ENCODE measurements around the gene TSR2.

Gene TSR2

GRCh38 chrX:54439960-54440871, at the start of gene TSR2:
TSR2 (plus strand) TSS chrX:54440404; CDS start chrX:54440422, 18 bp downstream.
- Histone ChIP-seq H3K27me3 (ENCODE audit: control insufficient read depth in 1 of 2, insufficient read depth in 2 of 2, low read length in 2 of 2) (no peaks in the 10 kb centered on the region), H3K9me3 (ENCODE audit: control insufficient read depth in 1 of 2, low read length in 2 of 2) (no peaks in the 10 kb centered on the region), H3K36me3 (ENCODE audit: control insufficient read depth in 1 of 2, insufficient read depth in 2 of 2, low read length in 2 of 2) (peaks cover 3 to 16% of the 10 kb centered on the region in 2 donors), H3K9ac (ENCODE audit: low read depth in 1 of 2, low read length in 2 of 2) (peak within 1 kb of the TSS; percentile 78 to 84), H3K4me3 (ENCODE audit: low read depth in 1 of 2, low read length in 2 of 2) (peak within 1 kb of the TSS; percentile 88 to 93), H3K4me1 (ENCODE audit: control insufficient read depth in 1 of 2, insufficient read depth in 2 of 2, low read length in 2 of 2) (peaks cover 10 to 15% of the 10 kb centered on the region in 2 donors), H3K27ac (ENCODE audit: low read depth, low read length) (peak within 1 kb of the TSS; percentile 20)

- Histone ChIP-seq H3K4me1 (ENCODE audit: control insufficient read depth in 1 of 2, insufficient read depth in 2 of 2, low read length in 2 of 2) (no peaks in the 10 kb centered on the region), H3K27ac (ENCODE audit: low read depth, low read length) (no peak overlapping the region), H3K27me3 (ENCODE audit: control insufficient read depth in 1 of 2, insufficient read depth in 2 of 2, low read length in 2 of 2) (no peaks in the 10 kb centered on the region), H3K9me3 (ENCODE audit: control insufficient read depth in 1 of 2, low read length in 2 of 2) (no peaks in the 10 kb centered on the region), H3K9ac (ENCODE audit: low read depth in 1 of 2, low read length in 2 of 2) (no peak overlapping the region), H3K4me3 (ENCODE audit: low read depth in 1 of 2, low read length in 2 of 2) (no peak overlapping the region), H3K36me3 (ENCODE audit: control insufficient read depth in 1 of 2, insufficient read depth in 2 of 2, low read length in 2 of 2) (no peaks in the 10 kb centered on the region)
Measured at GRCh38 chrX:54397113-54397512, 43.1 kb upstream of the TSR2 start.

GRCh38 chrX:54407266-54407665, 32.9 kb upstream of the TSR2 start:
- Histone ChIP-seq H3K4me1 (ENCODE audit: control insufficient read depth in 1 of 2, insufficient read depth in 2 of 2, low read length in 2 of 2) (no peaks in the 10 kb centered on the region), H3K9ac (ENCODE audit: low read depth in 1 of 2, low read length in 2 of 2) (no peak overlapping the region), H3K9me3 (ENCODE audit: control insufficient read depth in 1 of 2, low read length in 2 of 2) (no peaks in the 10 kb centered on the region), H3K4me3 (ENCODE audit: low read depth in 1 of 2, low read length in 2 of 2) (no peak overlapping the region), H3K27me3 (ENCODE audit: control insufficient read depth in 1 of 2, insufficient read depth in 2 of 2, low read length in 2 of 2) (no peaks in the 10 kb centered on the region), H3K27ac (ENCODE audit: low read depth, low read length) (no peak overlapping the region), H3K36me3 (ENCODE audit: control insufficient read depth in 1 of 2, insufficient read depth in 2 of 2, low read length in 2 of 2) (no peaks in the 10 kb centered on the region)

GRCh38 chrX:54411732-54412131, 28.5 kb upstream of the TSR2 start:
- Histone ChIP-seq H3K27ac (ENCODE audit: low read depth, low read length) (no peak overlapping the region), H3K36me3 (ENCODE audit: control insufficient read depth in 1 of 2, insufficient read depth in 2 of 2, low read length in 2 of 2) (no peaks in the 10 kb centered on the region), H3K27me3 (ENCODE audit: control insufficient read depth in 1 of 2, insufficient read depth in 2 of 2, low read length in 2 of 2) (no peaks in the 10 kb centered on the region), H3K4me1 (ENCODE audit: control insufficient read depth in 1 of 2, insufficient read depth in 2 of 2, low read length in 2 of 2) (no peaks in the 10 kb centered on the region), H3K9me3 (ENCODE audit: control insufficient read depth in 1 of 2, low read length in 2 of 2) (no peaks in the 10 kb centered on the region), H3K4me3 (ENCODE audit: low read depth in 1 of 2, low read length in 2 of 2) (no peak overlapping the region), H3K9ac (ENCODE audit: low read depth in 1 of 2, low read length in 2 of 2) (no peak overlapping the region)

GRCh38 chrX:54413753-54414152, 26.5 kb upstream of the TSR2 start:
- Histone ChIP-seq H3K27ac (ENCODE audit: low read depth, low read length) (no peak overlapping the region), H3K9me3 (ENCODE audit: control insufficient read depth in 1 of 2, low read length in 2 of 2) (no peaks in the 10 kb centered on the region), H3K27me3 (ENCODE audit: control insufficient read depth in 1 of 2, insufficient read depth in 2 of 2, low read length in 2 of 2) (no peaks in the 10 kb centered on the region), H3K4me3 (ENCODE audit: low read depth in 1 of 2, low read length in 2 of 2) (no peak overlapping the region), H3K9ac (ENCODE audit: low read depth in 1 of 2, low read length in 2 of 2) (no peak overlapping the region), H3K4me1 (ENCODE audit: control insufficient read depth in 1 of 2, insufficient read depth in 2 of 2, low read length in 2 of 2) (no peaks in the 10 kb centered on the region), H3K36me3 (ENCODE audit: control insufficient read depth in 1 of 2, insufficient read depth in 2 of 2, low read length in 2 of 2) (no peaks in the 10 kb centered on the region)

- Histone ChIP-seq H3K9me3 (ENCODE audit: control insufficient read depth in 1 of 2, low read length in 2 of 2) (no peaks in the 10 kb centered on the region), H3K9ac (ENCODE audit: low read depth in 1 of 2, low read length in 2 of 2) (no peak overlapping the region), H3K27ac (ENCODE audit: low read depth, low read length) (no peak overlapping the region), H3K4me1 (ENCODE audit: control insufficient read depth in 1 of 2, insufficient read depth in 2 of 2, low read length in 2 of 2) (peaks cover 0 to 3% of the 10 kb centered on the region in 2 donors), H3K4me3 (ENCODE audit: low read depth in 1 of 2, low read length in 2 of 2) (no peak overlapping the region), H3K27me3 (ENCODE audit: control insufficient read depth in 1 of 2, insufficient read depth in 2 of 2, low read length in 2 of 2) (no peaks in the 10 kb centered on the region), H3K36me3 (ENCODE audit: control insufficient read depth in 1 of 2, insufficient read depth in 2 of 2, low read length in 2 of 2) (no peaks in the 10 kb centered on the region)
Measured at GRCh38 chrX:54415534-54416350, 24.5 kb upstream of the TSR2 start.

- no peak overlapping the region for H3K4me3 ChIP-seq (ENCODE audit: low read depth in 1 of 2, low read length in 2 of 2)
Measured at GRCh38 chrX:54416965-54417364, 23.2 kb upstream of the TSR2 start.

GRCh38 chrX:54419559-54420302, 20.5 kb upstream of the TSR2 start:
- Histone ChIP-seq H3K36me3 (ENCODE audit: control insufficient read depth in 1 of 2, insufficient read depth in 2 of 2, low read length in 2 of 2) (no peaks in the 10 kb centered on the region), H3K27me3 (ENCODE audit: control insufficient read depth in 1 of 2, insufficient read depth in 2 of 2, low read length in 2 of 2) (no peaks in the 10 kb centered on the region), H3K4me3 (ENCODE audit: low read depth in 1 of 2, low read length in 2 of 2) (peak overlapping the region in 1 of 2 donors; percentile 15), H3K9me3 (ENCODE audit: control insufficient read depth in 1 of 2, low read length in 2 of 2) (no peaks in the 10 kb centered on the region), H3K9ac (ENCODE audit: low read depth in 1 of 2, low read length in 2 of 2) (no peak overlapping the region), H3K4me1 (ENCODE audit: control insufficient read depth in 1 of 2, insufficient read depth in 2 of 2, low read length in 2 of 2) (peaks cover 0 to 3% of the 10 kb centered on the region in 2 donors), H3K27ac (ENCODE audit: low read depth, low read length) (no peak overlapping the region)

More at GRCh38 chrX:54416965-54417364, 23.2 kb upstream of the TSR2 start:
- Histone ChIP-seq H3K4me1 (ENCODE audit: control insufficient read depth in 1 of 2, insufficient read depth in 2 of 2, low read length in 2 of 2) (peaks cover 0 to 3% of the 10 kb centered on the region in 2 donors), H3K9me3 (ENCODE audit: control insufficient read depth in 1 of 2, low read length in 2 of 2) (no peaks in the 10 kb centered on the region), H3K27ac (ENCODE audit: low read depth, low read length) (no peak overlapping the region), H3K27me3 (ENCODE audit: control insufficient read depth in 1 of 2, insufficient read depth in 2 of 2, low read length in 2 of 2) (no peaks in the 10 kb centered on the region), H3K9ac (ENCODE audit: low read depth in 1 of 2, low read length in 2 of 2) (no peak overlapping the region), H3K36me3 (ENCODE audit: control insufficient read depth in 1 of 2, insufficient read depth in 2 of 2, low read length in 2 of 2) (no peaks in the 10 kb centered on the region)

GRCh38 chrX:54422168-54422567, 18.0 kb upstream of the TSR2 start:
- H3K9ac ChIP-seq (ENCODE audit: low read depth in 1 of 2, low read length in 2 of 2) = no peak overlapping the region
- H3K9me3 ChIP-seq (ENCODE audit: control insufficient read depth in 1 of 2, low read length in 2 of 2) = no peaks in the 10 kb centered on the region
- H3K27me3 ChIP-seq (ENCODE audit: control insufficient read depth in 1 of 2, insufficient read depth in 2 of 2, low read length in 2 of 2) = no peaks in the 10 kb centered on the region
- H3K36me3 ChIP-seq (ENCODE audit: control insufficient read depth in 1 of 2, insufficient read depth in 2 of 2, low read length in 2 of 2) = no peaks in the 10 kb centered on the region
- peaks cover 0 to 3% of the 10 kb centered on the region in 2 donors for H3K4me1 ChIP-seq (ENCODE audit: control insufficient read depth in 1 of 2, insufficient read depth in 2 of 2, low read length in 2 of 2)
- no peak overlapping the region for H3K4me3 ChIP-seq (ENCODE audit: low read depth in 1 of 2, low read length in 2 of 2)
- no peak overlapping the region for H3K27ac ChIP-seq (ENCODE audit: low read depth, low read length)
